HL-60/S4 (cell line): ENCODE data around the gene WRAP73.

Source experiments
- in situ Hi-C: fragments of 300-500 bp; cut with MboI; formaldehyde crosslinking; loops from 2 replicates; pipeline ENCODE4 v1.14.3; 2022; ENCODE audit warnings: low sequenced_read_pairs

Gene WRAP73

DNA sequence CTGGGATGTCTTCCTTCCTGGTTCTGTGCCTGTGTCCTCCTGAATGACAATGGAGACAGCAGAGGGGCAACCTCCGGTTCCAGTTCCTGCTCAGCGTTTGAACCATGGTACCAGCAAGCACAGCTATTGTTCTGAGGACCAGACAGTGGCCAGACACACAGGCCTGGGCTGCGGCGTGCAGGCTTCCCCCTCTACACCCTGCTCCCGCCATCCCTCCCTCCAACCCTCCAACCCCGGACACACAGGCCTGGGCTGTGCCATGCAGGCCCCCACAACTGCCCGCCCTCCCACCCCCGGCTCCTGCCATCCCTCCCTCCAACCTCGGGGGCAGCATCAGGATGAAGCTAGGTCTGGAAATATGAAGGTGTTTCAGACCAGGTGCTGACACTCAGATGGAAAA is 33.0 kb downstream of the WRAP73 start:
- in situ Hi-C loops: no loop called here

GRCh38 chr1:3614755-3615742 is 34.9 kb downstream of the WRAP73 start:
- in situ Hi-C loops: no loop called here

- in situ Hi-C loops: no loop called here
Measured at GRCh38 chr1:3612123-3612522, 37.8 kb downstream of the WRAP73 start.

DNA sequence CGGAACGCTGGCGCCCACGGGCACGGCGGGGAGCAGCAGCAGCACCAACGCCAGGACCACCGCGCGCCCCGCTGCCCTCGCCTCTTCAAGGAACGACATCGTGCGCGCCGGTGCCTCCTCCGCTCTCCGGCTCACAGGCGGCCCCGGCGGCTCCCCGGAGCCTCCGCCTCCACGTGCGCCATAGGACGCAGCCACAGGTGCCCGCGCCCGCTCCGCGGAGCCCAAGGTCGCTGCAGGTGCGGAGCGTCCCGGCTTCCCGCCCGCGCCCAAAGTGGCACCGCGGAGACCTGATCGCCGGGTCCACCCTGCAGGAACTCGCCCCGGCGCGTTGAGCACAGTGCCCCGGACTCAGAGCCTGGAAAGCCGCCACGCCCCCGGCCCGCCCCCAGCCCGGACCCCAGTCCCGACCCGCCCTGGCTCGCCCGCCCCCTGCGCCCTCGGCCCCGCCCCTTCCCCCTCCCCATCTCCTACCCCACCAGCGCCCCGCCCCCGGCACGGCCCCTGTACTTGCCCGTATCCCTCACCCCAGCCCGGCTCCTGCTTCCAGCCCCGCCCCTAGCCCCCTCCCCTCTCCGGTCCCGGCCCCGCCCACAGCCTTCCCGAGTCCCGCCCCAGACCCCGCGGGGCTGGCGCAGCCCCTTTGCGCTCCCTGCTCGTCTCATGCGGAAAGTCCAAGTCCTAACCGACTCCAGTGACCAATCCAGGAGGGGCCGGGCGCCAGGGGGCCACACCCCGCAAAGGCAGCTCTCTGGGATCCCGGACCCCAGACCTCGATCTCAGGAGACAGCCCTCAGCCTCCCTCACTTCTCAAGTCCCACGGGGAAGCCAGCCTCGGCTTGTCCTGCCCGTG is 38.5 kb downstream of the WRAP73 start, which contains the start of gene MEGF6:
Gene MEGF6, minus strand, starts transcription at position 339 of the 850 bp plus-strand sequence. Its CDS starts 240 bp downstream, at position 99.
- in situ Hi-C loops: no loop called here

GRCh38 chr1:3610527-3611169 is 39.3 kb downstream of the WRAP73 start:
- in situ Hi-C loops: no loop called here

GRCh38 chr1:3609769-3610526 is 40.0 kb downstream of the WRAP73 start:
- in situ Hi-C loops: no loop called here

- in situ Hi-C loops: no loop called here
Measured at GRCh38 chr1:3609016-3609768, 40.7 kb downstream of the WRAP73 start.

- in situ Hi-C loops: no loop called here
Measured at GRCh38 chr1:3608154-3608553, 41.7 kb downstream of the WRAP73 start.

GRCh38 chr1:3607703-3608065 is 42.2 kb downstream of the WRAP73 start:
- in situ Hi-C loops: no loop called here

- in situ Hi-C loops: no loop called here
Measured at GRCh38 chr1:3606779-3607702, 42.9 kb downstream of the WRAP73 start.

GRCh38 chr1:3604997-3605823 is 44.7 kb downstream of the WRAP73 start:
- in situ Hi-C loops: no loop called here

DNA sequence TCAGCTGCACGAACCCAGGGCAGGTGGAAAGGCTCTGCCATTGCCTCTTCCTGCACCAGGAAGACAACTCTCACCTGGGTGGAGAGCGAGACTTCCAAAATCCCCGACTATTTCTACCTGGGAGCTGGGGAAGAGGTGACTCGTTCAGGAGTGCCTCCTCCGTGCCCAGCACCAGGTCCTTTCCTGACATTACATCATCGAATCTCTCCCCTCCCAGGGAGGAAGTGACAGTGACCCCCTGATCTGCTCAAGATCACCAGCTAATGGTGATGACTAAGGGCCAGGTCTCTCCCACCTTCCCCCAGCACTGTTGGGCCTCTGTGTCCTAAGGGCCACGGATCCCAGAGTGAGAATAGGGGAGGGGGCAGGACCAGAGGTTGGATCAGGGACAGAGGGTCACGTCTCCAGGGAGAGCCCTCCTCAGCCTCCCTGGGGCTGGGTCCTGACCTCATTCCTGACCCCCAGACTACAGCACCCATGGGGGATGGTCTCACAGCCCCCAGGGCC is 45.4 kb downstream of the WRAP73 start:
- in situ Hi-C loops: no loop called here

- in situ Hi-C loops: no loop called here
Measured at GRCh38 chr1:3603571-3604467, 46.1 kb downstream of the WRAP73 start.

- in situ Hi-C loops: no loop called here
Measured at GRCh38 chr1:3603156-3603555, 46.7 kb downstream of the WRAP73 start.

GRCh38 chr1:3602375-3602774 is 47.5 kb downstream of the WRAP73 start:
- in situ Hi-C loops: no loop called here

- in situ Hi-C loops: no loop called here
Measured at GRCh38 chr1:3601743-3602142, 48.2 kb downstream of the WRAP73 start.

DNA sequence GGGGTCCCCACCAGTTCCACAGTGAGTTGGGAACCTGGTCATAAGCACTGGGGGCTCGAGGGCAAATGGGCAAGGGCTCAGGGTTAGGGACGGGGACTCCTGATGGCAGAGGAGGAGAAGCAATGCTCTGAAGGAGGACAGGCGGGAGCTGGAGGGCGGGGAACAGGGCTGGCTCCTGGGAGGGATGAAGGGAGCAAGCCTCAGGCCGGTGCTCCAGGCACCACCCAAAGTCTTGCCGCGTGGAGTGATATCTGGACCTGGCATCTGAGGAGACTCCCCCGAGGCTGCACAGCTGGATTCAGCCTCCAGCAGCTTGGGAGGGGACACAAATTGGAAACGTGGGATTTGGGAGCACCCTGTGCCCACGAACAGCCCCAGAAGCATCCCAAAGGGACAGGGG is 49.5 kb downstream of the WRAP73 start:
- in situ Hi-C loops: no loop called here
